Cardiac fibroblast (primary cell): ENCODE results near the gene MAGI2.

ENCODE experiments used
- DNase-seq, 2 donors: peaks; one replicate each; pipeline versions ENCODE4 v3.0.0 to v3.0.0-alpha.2; 2010; ENCODE audit warnings: low read depth in 2 of 2
- H3K4me3 ChIP-seq, 2 donors: replicated peaks in 1 of 2; 1 replicate in 1 of 2; 2 replicates in 1 of 2; pipeline ENCODE4 v1.5.1; 2011; ENCODE audit warnings: low read depth in 2 of 2, low read length in 2 of 2, mild to moderate bottlenecking in 2 of 2, moderate library complexity in 1 of 2
- TF ChIP-seq, protein P1 (sequence below): IDR thresholded peaks from one replicate; pipeline ENCODE4 v1.5.1; 2011; ENCODE audit warnings: low read depth, mild to moderate bottlenecking, low read length, inconsistent platforms

The MAGI2 gene

GRCh38 chr7:79400222-79400621 is 53.2 kb downstream of the MAGI2 start:
- TF ChIP-seq, protein P1, sequence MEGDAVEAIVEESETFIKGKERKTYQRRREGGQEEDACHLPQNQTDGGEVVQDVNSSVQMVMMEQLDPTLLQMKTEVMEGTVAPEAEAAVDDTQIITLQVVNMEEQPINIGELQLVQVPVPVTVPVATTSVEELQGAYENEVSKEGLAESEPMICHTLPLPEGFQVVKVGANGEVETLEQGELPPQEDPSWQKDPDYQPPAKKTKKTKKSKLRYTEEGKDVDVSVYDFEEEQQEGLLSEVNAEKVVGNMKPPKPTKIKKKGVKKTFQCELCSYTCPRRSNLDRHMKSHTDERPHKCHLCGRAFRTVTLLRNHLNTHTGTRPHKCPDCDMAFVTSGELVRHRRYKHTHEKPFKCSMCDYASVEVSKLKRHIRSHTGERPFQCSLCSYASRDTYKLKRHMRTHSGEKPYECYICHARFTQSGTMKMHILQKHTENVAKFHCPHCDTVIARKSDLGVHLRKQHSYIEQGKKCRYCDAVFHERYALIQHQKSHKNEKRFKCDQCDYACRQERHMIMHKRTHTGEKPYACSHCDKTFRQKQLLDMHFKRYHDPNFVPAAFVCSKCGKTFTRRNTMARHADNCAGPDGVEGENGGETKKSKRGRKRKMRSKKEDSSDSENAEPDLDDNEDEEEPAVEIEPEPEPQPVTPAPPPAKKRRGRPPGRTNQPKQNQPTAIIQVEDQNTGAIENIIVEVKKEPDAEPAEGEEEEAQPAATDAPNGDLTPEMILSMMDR, result no peak
- no peak for DNase-seq

DNA sequence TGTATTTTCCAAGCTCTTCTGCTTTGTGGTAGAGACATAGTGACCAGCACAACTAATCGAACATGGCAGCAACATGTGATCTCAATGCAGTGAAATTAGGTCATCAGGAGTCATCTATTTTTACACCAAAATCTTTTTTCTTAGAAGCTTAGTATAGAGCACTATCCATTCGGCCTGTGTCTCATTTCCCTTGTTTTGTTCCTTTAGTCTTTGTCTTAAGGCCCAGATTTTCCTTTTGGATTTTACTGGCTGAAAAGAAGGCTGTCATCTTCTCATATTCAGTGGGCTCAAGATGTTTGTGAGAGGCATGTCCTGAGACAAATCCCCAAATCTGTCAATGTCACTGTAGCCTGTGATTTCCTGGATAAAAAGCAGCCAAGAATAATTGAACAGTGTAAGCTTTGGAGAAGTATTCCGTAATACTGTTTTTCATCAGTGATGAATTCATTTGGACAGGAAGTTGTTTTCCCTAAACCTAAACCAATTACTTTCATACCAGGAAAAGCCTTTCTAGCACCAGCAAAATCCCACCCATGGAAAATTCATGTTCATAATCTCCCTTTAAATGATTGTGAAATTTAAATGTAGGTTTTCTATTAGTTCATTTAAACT is 55.2 kb downstream of the MAGI2 start:
- peak in 1 of 2 donors; percentile 36 for DNase-seq
- no peak overlapping the region for H3K4me3 ChIP-seq
- TF ChIP-seq, protein P1, result no peak

More at GRCh38 chr7:79400222-79400621, 53.2 kb downstream of the MAGI2 start:
- no peak overlapping the region for H3K4me3 ChIP-seq

DNA sequence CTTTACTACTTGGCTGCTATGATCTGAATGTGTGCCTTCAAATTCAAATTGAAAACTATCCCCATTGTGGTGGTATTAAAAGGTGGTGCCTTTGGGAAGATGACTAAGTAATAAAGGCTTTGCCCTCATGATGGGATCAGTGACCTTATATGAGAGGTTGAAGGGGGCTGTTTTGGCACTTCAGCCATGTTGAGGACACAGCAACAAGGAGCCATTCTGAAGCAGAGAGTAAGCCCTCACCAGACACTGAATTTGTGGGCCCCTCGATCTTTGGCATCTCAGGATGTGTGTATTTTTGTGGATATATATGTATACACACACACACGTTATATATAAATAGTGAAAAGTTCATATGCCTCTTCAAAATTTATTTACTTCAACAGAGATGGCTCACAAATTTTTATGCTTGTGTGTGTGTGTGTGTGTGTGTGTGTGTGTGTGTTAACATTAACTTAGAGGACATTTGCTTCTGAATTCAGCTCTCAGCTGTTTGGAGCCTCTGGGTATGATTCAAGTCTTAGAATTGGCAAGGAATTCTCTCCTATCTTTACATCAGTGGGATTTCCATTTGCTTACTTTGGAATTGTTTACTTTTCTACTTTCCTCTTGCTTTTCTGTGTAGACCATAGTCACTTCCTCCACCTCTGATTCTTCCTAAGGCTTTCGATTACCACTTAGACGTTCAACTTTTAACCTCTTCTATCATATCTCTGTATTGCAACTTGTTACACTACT is 66.6 kb downstream of the MAGI2 start:
- no peak overlapping the region for H3K4me3 ChIP-seq
- TF ChIP-seq, protein P1, result no peak
- DNase-seq, result peak; percentile 35 to 61

DNA sequence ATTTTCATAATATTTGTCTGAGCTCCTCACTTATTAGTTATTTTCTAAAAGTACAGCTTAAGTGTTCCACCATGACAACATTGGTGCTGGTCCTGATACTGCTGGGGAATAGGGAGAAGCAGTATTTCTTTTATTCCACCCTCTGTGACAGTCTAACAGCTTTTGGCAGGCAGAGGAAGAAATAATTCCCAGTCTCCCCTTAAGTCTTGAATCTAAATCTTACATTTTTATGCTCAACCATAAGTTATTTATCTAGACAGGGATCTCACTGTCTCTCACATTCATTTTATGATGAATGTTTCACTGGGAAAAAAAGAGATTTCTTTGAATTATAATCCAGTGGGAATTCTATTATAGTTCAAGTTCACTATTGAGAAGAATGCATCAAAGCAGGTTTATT is 71.5 kb downstream of the MAGI2 start:
- TF ChIP-seq, protein P1, result no peak
- no peak overlapping the region for H3K4me3 ChIP-seq
- DNase-seq, result no peak

GRCh38 chr7:79377097-79377496 is 76.4 kb downstream of the MAGI2 start:
- DNase-seq, result peak; percentile 54 to 67
- TF ChIP-seq, protein P1, result no peak
- H3K4me3 ChIP-seq, result no peak overlapping the region

DNA sequence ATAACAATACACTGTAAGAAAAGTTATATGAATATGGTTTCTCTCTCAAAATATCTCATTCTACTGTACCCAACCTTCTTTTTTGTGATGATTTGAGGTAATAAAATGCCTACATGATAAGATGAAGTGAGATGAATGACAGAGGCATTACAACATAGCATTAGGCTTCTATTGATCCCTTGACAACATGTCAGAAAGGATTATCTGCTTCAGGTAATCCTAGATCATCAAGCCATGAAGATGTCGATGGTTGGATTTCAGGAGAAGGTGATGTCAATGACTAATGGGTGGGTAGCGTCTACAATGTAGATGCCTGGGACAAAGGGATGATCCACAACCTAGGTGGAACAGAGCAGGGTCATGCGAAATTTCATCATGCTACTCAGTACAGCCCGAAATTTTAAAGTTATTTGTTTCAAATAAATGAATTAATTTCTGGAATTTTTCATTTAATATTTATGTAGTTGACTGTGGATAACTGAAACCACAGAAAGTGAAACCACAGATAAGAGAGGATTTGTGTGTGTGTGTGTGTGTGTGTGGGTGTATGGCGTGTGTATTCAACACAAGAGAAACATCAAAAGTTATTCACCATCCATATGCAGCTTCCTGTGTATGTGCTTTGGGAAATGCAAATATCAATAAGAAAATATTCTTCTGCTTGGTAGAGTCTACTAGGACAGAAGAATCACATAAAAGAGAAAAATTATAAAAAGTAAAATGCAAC is 77.0 kb downstream of the MAGI2 start:
- no peak overlapping the region for H3K4me3 ChIP-seq
- TF ChIP-seq, protein P1, result no peak
- peak; percentile 29 to 35 for DNase-seq
